NOMO-1 treated with dmso at 0.1 percent for 144 hours (cell line): ENCODE data around the gene NFKB2.

ENCODE experiments used
- DNase-seq: peaks from one replicate; lab custom pipeline; 2025; ENCODE audit not compliant: unreplicated experiment; lab: John Stamatoyannopoulos, UW

NFKB2 gene

DNA sequence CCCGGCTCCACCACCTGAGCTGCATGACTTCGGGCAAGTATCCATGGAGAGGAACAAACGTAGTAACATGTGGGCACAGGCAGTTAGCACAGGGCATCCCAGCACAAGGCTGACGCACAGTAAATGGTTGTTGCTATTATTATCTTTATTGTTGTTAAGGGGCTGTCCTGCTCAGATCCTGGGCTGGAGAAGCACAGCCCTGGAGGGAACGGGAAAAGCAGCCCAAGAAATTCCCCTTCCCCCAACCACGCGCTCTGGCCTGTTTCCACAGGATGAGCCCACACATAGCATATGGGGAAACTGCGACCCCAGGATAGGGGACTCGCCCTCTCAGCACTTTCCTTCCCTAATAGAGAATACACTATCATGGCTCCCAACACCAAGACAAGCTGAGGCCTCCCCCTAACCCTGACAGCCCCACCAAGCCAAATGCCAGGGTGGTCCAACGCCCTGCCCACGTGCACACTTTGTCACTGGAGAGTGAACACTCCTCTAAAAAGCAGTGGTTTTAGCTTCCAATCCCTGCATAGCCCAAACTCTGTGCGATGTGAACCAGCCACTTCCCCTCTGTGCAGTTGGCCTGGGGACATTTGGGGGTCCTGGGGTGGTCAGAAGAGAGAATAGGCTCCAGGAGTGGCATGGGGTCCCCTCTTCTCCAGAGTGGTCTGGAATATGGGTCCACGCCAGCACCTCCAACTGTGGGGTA, 12.1 kb downstream of the NFKB2 start:
- DNase-seq, result no peak

DNA sequence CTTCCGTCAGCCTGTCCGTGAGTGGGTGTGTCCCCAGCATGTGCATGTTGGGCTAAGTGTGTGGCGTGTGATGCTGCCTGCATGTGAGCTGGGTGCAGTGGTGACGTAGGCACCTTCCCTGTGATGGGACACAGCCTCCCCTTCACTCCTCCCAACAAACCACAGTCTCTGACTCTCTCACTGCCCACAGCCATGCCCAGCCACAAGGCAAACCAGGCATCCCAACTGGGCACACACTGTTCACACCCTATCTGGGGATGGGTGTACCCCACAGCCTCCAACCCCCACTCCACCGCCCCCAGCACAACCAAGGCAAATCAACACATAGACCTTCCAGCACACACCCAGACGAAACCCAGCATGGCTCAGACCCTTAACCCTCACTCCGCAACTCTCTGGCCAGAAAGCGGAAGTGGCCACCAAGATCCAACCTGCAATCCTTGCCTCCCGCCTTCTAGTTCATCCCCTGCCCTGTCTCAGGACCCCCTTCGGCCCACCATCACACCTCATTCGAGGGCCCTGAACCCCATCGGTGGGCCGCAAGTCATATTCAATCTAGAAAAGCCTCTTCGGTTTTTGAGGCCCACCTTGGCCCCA, 12.7 kb downstream of the NFKB2 start:
- no peak for DNase-seq

DNA sequence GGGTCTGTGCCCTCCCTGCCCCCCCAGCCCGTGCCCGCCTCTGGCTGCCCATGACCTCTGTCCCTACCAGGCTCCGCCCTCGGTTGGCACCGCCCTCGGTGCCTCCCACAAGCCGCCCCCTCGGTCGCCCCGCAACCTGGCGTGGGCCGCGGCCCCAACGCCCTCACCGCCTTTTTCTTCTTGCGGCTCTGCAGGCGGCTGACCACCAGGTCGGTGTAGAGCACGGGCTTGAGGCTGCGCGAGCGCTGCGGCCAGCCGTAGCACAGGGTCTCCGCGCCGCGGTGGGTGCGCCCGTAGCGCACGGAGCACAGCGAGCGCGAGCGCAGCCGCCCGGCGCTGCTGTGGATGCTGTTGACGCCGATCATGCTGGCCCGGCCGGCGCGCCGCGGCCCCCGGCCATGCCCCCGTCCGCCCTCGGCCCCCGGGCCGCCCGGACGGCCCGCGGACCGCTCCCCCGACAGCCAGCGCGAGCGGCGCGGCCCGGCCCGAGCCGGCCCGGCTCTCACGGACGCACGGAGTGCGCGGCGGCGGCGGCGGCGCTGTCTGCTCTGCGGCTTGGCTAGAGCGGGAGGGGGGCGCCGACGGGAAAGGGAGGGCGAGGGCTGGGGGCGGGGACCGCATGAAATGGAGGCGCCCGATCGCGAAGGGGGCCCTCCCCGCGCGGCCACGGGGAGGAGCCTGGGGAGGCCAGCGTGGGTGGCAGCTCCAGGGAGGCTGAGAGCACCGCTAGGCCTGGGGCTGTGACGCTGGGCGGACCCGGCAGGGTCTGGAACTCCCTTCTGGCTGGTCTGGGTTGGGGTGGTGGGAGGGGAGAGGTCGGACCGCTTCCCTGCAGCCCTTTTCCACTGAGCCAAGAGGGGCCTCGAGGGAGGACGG, 13.5 kb downstream of the NFKB2 start:
- no peak for DNase-seq

DNA sequence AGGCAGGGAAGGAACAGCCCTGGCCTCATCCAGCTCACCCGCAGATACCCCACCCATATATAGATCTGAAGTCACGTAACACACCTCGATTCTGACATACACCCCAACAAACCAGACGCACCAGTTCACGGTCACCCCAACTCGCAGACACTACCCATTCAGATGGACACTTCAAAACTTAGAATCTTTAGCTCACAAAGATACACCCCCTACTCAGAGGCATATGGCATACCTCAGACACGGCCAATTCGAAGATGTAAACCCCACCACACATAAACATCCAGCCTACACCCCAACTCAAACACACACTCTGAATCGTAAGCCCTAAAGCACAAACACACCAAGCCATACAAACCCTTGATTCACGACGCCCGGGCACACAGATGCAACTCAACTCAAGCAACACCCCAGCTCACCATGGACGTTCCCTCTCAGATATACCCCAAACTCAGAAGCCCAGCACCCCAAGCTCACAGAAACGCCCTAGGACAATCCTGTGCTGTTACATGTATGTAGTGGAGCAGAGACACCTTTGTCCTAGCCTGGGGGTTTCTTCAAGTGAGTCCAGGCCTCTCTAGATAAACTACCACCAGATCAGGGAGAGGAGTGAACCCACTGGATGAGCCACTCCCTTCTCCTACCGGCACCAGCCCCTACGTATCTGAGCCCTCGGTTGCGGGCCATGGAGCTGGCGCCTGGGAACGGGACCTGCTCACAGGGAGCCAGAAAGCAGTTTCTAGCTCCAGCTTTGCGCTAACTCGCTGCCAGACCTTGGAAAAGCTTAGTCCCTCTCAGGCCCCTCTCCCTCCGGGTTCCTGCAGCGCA, 14.3 kb downstream of the NFKB2 start:
- DNase-seq, result no peak

GRCh38 chr10:102410429-102411073, 15.0 kb downstream of the NFKB2 start:
- DNase-seq, result no peak

- DNase-seq, result no peak
These were observed 16.1 kb downstream of the NFKB2 start for GRCh38 chr10:102411341-102412255.

DNA sequence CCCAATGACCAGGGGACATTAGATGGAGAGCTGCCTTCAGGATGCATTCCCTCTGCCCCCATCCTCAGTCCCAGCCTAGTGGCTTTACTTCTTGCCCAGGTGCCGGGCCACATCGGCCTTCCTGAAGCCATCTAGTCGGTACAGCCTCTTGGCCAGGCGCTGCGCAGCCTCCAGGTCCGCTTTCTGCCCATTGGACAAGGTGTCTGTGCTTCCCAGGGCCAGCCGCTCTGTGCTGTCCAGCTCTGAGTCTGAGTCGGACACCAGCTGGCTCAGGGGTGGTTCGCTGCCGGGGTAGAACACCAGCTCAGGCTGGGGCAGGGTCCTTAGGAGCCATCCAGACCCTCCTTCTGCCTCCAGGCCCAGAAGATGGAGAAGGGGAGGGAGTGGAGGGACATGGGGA, 16.8 kb downstream of the NFKB2 start:
- no peak for DNase-seq

- DNase-seq, result no peak
These were observed 17.7 kb downstream of the NFKB2 start for GRCh38 chr10:102413053-102413705.

DNA sequence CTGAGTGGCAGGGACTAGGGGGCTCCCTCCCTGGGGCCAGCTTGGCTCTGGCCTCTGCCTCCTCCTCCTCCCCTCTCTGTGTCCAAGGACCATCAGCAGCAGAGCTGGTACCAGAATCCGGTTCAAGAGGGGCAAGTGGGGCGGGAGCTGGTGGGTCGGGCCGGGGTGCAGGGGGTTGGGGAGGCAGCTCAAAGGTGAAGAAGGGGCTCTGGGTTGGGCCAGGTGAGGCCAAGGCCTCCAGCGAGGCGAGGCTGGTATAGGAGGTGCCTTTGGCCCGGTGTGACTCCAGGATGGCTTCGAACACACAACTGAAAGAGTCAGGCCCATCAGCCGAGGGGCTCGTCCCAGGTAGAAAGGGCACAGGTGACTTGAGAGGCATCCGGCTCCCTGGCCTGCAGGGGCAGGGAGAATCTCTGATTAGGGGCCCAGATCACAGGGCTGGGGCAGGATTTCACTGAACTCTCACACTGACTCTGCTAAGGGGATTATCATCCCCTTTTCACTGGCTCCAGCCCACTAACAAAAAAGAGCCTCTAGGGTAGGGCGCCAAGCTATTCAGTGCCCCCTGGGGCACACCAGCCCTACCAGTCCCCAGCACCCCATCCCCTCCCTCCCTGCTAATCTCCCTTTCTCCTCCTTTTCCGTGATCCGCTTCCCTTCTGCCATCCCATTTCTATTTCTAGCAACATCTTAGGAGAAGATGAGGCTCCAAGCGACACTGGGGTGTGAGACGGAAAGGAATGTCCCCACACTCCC, 18.5 kb downstream of the NFKB2 start:
- DNase-seq, result no peak

- DNase-seq, result no peak
These were observed 19.2 kb downstream of the NFKB2 start for GRCh38 chr10:102414749-102415148.

DNA sequence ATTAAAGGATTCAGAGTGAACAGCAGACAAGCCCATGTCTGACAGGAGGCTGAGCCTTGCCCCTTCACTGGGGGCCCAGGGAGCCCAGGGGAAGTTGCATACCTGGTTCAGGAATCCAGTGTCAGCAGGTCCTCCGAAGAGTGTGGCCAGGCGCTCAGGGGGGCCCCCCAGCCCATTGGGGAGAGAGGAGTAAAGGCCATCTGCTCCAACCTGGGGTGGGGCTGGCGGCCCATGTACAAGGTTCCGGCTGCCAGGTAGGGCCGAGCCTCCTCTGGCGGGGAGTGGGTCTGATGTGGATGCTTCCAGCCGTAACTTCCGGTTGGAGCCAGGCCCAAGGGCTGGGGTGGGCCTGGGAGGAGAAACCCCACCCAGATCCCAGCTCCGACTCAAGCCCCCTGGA, 20.8 kb downstream of the NFKB2 start:
- no peak for DNase-seq

DNA sequence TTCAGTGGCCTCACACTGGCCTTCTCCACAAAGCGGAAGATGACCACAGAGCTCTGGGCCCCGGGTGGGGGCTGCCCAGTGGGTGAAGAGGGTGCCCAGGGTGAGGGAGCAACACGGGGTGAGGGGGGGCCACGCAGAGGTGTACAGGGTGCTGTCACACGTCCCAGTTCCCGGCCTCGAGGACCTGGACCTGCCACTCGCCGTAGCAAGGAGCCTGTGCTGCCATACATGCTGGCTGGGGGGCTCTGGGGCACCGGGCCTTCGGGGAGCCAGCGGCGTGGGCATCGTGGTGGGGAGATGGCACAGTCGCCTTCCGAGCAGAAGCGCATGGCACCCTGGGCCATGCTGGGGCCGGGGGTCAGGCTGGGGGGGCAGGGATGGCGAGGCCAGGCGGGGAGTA, 21.2 kb downstream of the NFKB2 start:
- DNase-seq, result no peak

- no peak for DNase-seq
These were observed 23.2 kb downstream of the NFKB2 start, which contains the start of gene PSD for GRCh38 chr10:102418622-102419268. Gene PSD, minus strand, starts transcription at chr10:102418785. Its CDS starts 1,747 bp downstream, at chr10:102417038.

- no peak for DNase-seq
These were observed 24.0 kb downstream of the NFKB2 start for GRCh38 chr10:102419269-102420180.

- DNase-seq, result no peak
These were observed 24.7 kb downstream of the NFKB2 start for GRCh38 chr10:102420181-102420713.

- peak; percentile 94 for DNase-seq
These were observed 25.4 kb downstream of the NFKB2 start, which contains the start of gene FBXL15 for GRCh38 chr10:102420714-102421506. Gene FBXL15, plus strand, starts transcription at chr10:102420836. Its CDS starts 294 bp downstream, at chr10:102421130.
